Measurements from ENCODE around the gene TBCCD1. TPM values are rescaled to one million over a fixed set of nuclear protein-coding genes. Genes with fewer than 3 reads are reported as not detected.

The TBCCD1 gene
- total RNA-seq, 1 experiment from 2014 or later = 11.1 TPM

DNA sequence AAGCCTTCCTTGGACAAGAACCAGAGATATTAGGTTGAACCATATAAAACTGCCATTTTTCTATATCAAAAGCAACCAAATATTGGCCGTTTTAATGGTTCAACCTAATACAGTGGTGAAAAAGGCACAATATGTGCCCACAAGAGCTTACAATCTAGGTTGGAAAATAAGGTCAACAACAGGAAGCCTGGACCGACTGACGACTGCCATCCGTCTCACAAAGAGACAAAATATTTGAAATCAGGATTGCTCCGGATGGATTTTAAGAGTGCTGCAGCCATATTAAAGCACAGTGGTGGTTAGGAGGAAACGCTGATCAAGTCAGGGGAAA, 47.1 kb upstream of the TBCCD1 start:
- no peak overlapping the region for H3K27ac Mint-ChIP-seq (ENCODE audit: low read depth, unreplicated experiment)
- ChIA-PET POLR2A (interaction anchor here (0.6 to 6.9 kb wide), 15 partner anchors 9 to 511 kb away, joined by 3 to 182 read pairs (median 5); partner anchors contain the start of genes DNAJB11, EIF4A2 and RFC4), CTCF (interaction anchor here (0.6 to 5.8 kb wide), 39 partner anchors 9 to 1049 kb away, joined by 3 to 100 read pairs (median 4); partner anchors contain the start of genes DNAJB11, EIF4A2 and TBCCD1)
- intact Hi-C loops (cut with micrococcal nuclease) = no loop called here
- H3K9me3 Mint-ChIP-seq (ENCODE audit: unreplicated experiment) = no peaks in the 10 kb centered on the region
- DNase-seq (ENCODE audit: unreplicated experiment) = no peak
- TF ChIP-seq, protein P1, sequence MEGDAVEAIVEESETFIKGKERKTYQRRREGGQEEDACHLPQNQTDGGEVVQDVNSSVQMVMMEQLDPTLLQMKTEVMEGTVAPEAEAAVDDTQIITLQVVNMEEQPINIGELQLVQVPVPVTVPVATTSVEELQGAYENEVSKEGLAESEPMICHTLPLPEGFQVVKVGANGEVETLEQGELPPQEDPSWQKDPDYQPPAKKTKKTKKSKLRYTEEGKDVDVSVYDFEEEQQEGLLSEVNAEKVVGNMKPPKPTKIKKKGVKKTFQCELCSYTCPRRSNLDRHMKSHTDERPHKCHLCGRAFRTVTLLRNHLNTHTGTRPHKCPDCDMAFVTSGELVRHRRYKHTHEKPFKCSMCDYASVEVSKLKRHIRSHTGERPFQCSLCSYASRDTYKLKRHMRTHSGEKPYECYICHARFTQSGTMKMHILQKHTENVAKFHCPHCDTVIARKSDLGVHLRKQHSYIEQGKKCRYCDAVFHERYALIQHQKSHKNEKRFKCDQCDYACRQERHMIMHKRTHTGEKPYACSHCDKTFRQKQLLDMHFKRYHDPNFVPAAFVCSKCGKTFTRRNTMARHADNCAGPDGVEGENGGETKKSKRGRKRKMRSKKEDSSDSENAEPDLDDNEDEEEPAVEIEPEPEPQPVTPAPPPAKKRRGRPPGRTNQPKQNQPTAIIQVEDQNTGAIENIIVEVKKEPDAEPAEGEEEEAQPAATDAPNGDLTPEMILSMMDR (IDR thresholded peaks at IDR 0.05; ENCODE audit: unreplicated experiment) = no peak
- no TSS peak for BruUV-seq (replicated peaks)
- H3K4me1 Mint-ChIP-seq (ENCODE audit: insufficient read depth, unreplicated experiment) = peaks cover 25% of the 10 kb centered on the region
- no peak overlapping the region for H3K4me3 Mint-ChIP-seq (ENCODE audit: unreplicated experiment)
- no peaks in the 10 kb centered on the region for H3K36me3 Mint-ChIP-seq (ENCODE audit: insufficient read depth, unreplicated experiment)
- H3K27me3 Mint-ChIP-seq (ENCODE audit: insufficient read depth, unreplicated experiment) = no peaks in the 10 kb centered on the region

DNA sequence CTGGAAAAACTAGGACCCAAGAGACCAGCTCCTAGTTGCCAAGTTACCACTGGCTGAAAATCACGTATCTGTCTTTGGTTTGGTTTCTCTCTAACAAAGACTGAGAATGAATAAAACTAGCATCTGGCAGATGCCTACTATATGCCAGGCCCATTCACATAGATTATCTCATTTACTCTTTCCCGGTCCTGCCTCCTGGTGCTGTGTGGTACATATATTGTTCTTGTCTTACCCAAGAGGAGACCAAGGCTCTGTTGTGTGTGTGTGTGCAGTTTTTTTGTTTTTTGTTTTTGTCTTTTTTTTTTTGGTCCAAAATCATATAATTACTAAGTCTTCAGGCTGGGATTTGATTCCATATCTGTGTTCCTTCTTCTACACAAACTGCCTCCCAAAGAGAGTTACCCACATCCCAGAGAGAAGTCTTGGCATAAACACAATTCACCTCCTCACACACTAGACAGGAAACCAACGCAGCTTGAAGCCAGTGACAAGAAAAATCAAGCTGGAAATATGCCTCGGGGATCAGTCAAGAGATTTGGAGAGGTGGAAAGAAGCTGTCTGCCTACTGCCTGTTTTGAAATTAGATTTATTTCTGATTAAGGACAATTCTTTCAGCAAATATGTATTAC, 46.6 kb upstream of the TBCCD1 start:
- CTCF ChIA-PET = interaction anchor here (0.6 to 5.8 kb wide), 21 partner anchors 9 to 669 kb away, joined by 3 to 100 read pairs (median 4); partner anchors contain the start of genes DNAJB11, EIF4A2 and TBCCD1
- intact Hi-C loops (cut with micrococcal nuclease) = no loop called here
- POLR2A ChIA-PET = interaction anchor here (0.9 to 6.9 kb wide), 6 partner anchors 12 to 193 kb away, joined by 3 to 182 read pairs (median 10); partner anchors contain the start of genes DNAJB11, EIF4A2 and RFC4
- no peaks in the 10 kb centered on the region for H3K27me3 Mint-ChIP-seq (ENCODE audit: insufficient read depth, unreplicated experiment)
- H3K9me3 Mint-ChIP-seq (ENCODE audit: unreplicated experiment) = no peaks in the 10 kb centered on the region
- DNase-seq (ENCODE audit: unreplicated experiment) = no peak
- H3K36me3 Mint-ChIP-seq (ENCODE audit: insufficient read depth, unreplicated experiment) = no peaks in the 10 kb centered on the region
- H3K4me1 Mint-ChIP-seq (ENCODE audit: insufficient read depth, unreplicated experiment) = peaks cover 25% of the 10 kb centered on the region
- no peak overlapping the region for H3K4me3 Mint-ChIP-seq (ENCODE audit: unreplicated experiment)
- TF ChIP-seq, protein P1 (IDR thresholded peaks at IDR 0.05; ENCODE audit: unreplicated experiment) = no peak
- BruUV-seq (replicated peaks) = no TSS peak
- H3K27ac Mint-ChIP-seq (ENCODE audit: low read depth, unreplicated experiment) = no peak overlapping the region

DNA sequence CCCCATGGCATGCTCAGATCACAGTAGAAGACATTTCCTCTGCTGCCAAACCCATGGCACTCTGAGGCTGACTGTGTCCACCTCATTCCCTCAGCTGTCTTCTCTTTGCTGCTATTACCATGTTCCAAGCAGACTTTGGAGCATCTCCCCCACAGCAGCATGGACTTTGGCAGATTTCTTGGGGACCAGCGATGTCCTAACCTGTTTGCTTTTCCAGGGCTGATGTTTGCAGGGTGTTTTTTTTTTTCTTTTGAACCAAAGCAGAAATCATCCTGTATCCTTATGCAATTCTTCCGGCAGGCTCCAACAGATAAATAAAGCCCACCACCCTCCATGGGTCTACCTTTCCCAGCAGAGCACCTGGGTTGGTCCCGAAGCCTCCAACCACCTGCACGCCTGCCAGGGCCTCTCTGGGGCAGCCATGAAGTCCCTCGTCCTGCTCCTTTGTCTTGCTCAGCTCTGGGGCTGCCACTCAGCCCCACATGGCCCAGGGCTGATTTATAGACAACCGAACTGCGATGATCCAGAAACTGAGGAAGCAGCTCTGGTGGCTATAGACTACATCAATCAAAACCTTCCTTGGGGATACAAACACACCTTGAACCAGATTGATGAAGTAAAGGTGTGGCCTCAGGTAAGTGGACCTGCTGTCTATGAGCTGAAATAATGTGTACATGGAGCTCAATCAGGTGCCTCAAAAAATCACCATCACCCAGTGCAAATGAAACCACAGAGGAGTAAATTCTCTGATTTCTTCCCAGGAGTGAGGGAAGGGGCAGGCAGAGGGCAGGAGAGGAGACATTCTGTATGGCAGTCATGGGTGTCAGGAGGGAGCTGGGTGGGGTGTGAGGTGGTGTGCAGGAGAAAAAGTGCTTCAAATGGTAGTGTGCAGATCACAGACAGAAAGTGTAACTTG, 45.8 kb upstream of the TBCCD1 start, which contains the start of gene AHSG:
Gene AHSG (plus strand): TSS at position 340 of the 916 bp plus-strand sequence. CDS start 82 bp downstream, at position 422.
- Mint-ChIP-seq H3K36me3 (ENCODE audit: insufficient read depth, unreplicated experiment) (no peaks in the 10 kb centered on the region), H3K4me3 (ENCODE audit: unreplicated experiment) (no peak within 1 kb of the TSS), H3K27me3 (ENCODE audit: insufficient read depth, unreplicated experiment) (no peaks in the 10 kb centered on the region), H3K4me1 (ENCODE audit: insufficient read depth, unreplicated experiment) (peaks cover 19% of the 10 kb centered on the region), H3K27ac (ENCODE audit: low read depth, unreplicated experiment) (peak within 1 kb of the TSS; percentile 43), H3K9me3 (ENCODE audit: unreplicated experiment) (no peaks in the 10 kb centered on the region)
- CTCF ChIA-PET = interaction anchor here (0.6 to 5.8 kb wide), 8 partner anchors 13 to 635 kb away, joined by 3 to 100 read pairs (median 13); no protein-coding TSS in a partner anchor
- POLR2A ChIA-PET = interaction anchor here (0.6 to 6.9 kb wide), 3 partner anchors 44 to 170 kb away, joined by 3 to 182 read pairs (median 3); partner anchors contain the start of gene EIF4A2
- no TSS peak for BruUV-seq (replicated peaks)
- DNase-seq (ENCODE audit: unreplicated experiment) = no peak
- intact Hi-C loops (cut with micrococcal nuclease) = no loop called here
- TF ChIP-seq, protein P1 (IDR thresholded peaks at IDR 0.05; ENCODE audit: unreplicated experiment) = no peak

Data from MCF 10A (cell line).